HG02852 (cell line): ENCODE data around the gene LEF1.

ENCODE experiments used
- ATAC-seq: cut with Tn5 transposase; IDR thresholded peaks from one replicate; pipeline ENCODE4 v1.9.1; 2021; ENCODE audit warnings: mild to moderate bottlenecking, moderate library complexity; ENCODE audit not compliant: unreplicated experiment

The LEF1 gene

DNA sequence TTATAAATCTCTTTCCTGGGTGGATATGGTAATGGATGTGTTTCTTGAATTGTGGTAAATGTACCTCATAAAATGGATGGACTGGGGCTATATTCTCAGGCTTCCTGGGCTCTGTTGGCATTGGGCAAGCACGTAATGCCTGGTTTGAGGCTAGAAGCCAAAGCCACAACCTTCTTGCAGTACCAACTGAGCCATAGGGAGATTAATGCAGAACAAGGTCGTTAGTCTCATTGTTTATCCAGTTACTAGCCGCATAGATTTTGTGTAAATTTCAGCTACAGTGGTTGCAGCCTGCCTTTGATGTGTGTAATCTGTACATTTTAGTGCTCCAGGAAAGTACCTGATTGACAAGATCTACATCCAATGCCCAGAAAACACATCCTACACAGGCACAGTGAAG lies 7.2 kb upstream of the LEF1 start:
- no peak for ATAC-seq

DNA sequence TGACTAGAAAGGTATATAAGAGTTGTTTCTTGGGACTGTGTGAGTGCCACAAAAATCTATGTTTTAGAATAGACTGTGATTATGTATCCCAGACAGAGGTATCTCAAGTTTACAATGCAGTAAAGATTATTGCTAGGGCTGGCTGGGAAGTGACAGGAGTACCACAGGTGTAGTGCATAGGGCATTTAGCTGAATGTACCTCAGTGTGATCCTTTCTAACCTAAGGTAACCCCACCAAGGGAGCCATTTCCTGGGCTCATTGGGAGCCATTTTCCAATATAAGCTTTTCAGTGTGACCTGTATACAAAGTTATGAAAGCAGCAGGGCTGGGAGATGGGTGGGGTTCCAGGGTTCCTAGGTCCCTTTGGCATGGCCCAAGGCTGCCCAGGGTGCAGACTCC lies 6.1 kb upstream of the LEF1 start:
- ATAC-seq: no peak

DNA sequence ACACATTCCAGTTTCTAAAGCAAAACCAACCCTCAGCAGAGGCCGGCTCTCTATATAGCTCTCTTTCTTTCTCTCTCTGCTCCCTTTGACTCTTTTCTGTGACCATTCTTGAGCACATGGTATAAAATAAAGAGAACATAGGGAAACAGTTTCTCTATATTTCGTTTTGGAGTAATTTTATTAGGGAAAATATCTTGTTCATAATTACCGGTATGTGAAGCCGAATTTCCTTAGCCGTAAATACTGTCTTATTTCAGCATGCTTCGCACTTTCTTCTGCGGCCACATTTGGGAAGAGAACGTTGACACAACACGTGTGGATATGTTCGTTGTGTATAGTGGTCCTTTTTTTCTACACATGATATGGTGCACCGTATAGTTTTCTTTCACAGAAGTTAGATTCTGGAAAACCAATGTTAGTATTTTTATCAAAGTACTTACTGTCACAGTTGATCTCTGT lies 4.9 kb upstream of the LEF1 start:
- no peak for ATAC-seq

DNA sequence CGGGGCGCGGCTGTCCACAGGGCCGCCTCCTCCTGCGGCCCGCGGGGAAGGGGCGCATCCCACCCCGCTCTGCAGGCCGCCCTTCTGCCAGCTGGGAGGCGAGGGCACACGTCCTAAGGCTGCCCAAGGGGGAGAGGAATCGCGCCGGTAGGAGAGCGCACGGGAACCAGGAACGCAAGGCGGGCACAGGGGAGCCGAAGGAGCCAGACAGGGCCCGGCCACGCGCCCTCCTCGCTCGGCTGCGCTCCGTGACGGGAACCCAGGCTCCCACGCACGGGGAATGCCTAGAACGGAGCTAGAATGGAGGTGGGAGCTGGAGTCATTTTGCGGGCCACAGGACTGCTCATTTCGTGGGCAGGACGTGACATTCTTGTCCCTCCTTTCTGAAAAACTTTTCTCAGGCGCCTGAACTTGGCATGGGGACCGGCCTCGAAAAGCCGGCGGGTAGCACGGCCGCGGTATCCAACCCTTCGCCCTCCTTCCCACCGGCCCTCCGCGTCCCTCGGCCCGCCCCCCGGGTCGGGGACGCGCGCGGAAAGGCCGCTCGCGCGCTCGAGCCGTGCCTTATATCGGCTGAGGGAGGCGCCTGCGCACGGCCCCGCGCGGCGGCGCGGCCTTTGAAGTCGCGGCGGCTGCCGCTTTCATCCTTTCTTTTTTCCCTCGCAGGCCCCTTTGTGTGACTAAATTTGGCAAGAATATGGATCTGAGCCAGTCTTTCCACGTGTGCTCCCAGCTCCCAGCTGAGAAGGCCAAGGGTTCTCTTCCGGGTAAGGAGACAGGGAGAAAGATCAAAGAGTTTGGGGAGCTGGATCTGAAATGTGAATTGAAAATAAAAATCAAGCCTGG lies 4.2 kb upstream of the LEF1 start:
- peak; percentile 34 for ATAC-seq

DNA sequence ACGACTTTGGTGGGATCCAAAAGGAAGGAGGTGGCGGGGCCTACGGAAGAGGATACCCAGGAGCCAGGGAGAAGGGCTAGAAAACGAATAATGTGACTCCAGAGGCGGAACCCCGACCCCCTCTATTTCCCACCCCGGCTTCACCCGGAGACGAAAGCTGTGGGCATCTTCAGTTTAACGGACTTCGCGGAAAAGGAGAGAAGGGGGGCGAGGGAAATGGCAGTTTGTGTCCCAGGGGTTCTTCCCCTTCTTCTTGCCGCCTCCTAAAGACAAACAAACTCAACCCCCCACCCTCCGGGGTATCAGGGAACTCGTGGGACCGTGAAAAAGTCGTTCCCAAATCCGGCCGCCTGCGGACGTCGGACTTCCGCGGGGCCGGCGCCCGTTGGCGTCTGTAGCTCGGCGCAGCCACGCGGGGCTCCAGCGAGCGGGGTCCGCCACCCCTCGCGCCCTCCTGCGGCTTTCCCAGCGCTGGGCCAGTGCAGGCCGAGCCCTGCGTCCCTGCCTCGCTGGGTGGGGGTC lies 3.6 kb upstream of the LEF1 start:
- peak; percentile 20 for ATAC-seq

DNA sequence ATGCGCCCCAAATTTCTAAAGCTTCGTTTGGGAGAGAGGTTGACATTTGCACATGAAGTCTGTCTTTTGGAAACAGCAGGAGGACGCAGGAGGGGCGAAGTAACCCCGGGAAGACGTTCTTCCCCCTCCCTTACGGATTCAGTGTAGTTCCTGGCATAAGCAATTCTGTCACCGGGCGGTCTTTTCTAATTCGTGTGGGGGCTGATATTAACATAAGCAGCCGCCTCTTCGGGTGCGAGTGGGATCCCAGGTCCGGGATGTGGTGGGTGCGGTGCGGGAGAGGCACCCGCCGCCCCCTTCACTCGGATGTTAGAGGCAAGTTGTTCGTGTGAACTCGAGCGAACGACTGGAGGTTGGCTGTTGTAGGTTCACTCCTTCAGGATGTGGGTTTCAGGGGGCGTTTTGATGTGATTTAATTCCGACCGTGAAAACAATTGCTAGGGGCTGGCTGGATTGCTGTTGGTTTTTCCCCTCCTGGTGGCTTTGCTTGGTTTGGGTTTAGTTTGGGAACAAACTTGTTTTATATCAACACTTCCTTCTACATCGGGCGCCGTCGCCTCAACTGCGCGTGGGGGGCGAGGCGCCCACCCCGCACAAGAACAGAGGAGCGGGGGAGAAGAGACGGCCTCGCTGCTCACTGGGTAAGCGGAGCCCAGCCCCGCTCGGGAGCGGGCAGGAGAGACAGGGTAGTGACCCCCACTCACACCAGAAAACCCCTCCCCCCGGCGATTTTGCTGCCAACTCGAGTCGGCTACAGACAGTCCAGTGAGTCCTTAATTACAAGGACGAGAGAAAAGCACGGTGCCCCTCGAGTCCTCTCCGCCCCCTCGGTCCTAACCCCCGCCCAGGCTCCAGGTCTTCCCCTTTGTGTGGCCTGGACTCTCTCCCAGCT lies 2.9 kb upstream of the LEF1 start:
- ATAC-seq: no peak

DNA sequence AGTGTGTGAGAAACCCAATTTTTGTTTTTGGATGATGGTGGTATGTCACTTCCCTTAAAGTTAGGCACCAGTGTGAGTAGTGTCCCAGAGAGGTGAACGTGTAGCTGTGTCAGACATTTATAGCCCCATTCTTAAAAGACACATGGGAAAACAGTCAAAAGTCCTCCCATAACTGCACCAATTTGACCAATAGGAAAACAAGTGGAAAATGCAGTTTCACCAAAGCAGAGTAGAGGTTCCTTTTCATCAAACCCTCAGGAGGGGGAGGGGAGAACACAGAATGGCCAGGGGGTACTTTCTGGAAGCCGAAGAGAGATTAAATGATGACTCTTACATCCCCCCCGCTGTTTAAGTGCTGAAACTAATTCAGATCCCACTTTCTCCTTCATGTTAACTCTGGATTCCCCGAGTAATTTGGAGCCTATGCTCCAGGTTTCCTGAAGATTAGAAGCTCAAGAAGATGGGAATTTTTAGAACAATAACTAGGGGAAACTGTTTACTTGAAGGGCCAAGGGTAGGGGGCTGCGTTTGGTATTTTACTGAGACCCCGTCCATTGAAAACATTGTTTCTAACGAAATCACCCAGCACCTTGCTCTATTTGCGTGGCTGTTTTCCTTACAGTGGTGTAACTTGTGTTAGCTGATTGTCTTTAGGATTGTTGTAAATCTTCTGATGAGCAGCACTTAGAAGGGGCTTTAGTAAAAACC lies 2.1 kb upstream of the LEF1 start:
- no peak for ATAC-seq

DNA sequence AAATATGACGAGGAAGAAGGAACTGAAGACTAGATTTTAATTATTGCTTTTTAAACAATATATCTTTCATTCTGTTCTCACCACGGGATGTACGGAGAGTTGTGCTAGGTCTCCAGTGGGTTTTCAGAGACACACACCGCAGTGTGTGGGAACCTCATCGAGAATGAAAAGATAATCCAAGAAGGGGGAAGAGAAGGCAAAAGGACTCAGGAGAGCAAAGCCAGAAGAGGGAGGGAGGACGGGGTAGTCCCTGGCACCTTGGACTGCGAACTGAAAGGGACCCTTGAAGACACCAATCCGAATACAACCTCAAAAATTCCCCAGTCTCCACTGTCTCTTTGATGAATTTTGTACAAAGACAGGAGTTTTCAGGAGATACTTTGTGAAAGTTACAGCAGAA lies 932 bp upstream of the LEF1 start:
- no peak for ATAC-seq

DNA sequence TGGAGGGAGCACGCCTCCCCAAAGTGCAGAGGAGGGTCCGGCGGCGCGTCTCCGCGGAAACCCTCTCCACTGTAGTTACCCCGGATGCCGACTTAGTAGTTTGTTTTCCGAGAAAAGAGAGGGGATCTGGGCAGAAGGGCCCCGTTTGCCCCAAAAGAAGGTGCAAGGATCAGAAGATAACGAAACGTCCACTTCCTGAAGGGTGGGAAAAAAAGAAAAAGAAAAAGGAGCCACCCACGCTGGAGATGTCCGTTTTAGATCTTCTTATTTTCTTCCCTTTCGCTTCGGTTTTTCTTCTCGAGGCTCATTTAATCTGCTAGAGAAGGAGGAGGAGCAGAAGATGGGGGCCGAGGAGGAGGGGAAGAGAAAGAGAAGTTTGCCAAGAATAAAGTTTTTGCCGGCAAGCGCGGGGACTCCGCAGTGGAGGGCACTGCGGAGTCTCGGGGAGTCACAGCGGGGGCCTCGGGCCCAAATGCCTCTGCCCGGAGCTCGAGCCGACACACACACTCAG lies 517 bp downstream of the LEF1 start:
- peak; percentile 2 for ATAC-seq

DNA sequence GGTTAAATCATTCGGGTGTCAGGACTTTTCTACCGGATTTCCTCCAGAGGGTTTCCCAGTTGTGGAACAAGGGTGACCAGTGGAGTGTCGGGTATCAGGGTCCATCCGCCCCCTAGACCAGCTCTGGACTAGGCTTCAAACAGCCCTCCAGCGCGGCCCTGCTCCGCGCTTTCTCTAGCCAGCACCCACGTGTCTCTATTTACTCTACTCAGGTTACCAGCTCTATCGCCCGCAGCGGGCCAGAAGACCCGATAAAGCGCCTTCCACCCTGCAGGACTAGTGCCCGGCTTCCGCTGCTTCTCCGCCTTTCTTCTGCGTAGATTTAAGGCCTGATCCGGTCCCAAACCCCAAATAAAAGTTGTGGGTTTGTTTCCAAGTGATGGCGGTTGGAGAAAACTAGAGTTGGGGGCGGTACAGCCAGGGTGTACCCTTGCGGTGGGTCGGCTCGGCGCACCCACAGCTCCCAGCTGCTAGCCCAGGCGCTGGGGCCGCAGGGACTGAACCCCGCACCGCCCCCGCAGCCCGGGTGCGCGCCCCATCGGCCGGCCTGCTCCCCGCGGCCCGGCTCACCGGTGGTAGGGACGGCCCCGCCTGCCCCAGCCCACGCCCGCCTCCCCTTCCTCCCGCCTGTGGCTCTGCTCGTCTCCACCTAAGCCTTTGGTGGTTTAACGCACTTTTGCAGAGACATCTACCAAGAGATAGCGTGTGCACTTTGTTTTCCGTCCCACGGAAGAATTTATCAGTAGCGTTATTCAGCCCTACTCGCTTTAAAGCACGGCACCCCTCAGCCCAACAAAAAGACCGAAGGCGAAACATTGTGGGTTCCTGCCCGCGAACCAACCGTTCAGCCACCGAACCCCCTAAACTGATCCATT lies 2.1 kb downstream of the LEF1 start:
- ATAC-seq: peak; percentile 31

DNA sequence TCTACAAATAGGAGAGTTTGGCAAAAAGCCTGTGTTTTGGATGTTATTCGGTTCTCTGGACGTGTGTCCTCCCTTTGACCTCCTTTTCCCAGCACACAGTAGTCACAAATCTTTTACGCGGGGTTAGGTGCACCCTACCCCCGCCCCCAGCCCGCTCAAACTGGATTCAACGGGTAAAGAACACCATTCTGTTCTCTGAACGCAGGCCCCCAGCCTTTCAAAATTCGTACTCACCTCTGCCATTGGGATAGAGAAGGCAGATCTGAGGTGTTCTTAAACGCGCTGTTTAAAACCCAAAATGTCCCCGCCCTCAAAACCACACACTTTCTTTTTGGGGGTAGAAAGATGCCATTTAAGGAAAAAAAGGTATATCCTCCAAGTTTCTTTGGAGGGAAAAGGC lies 2.7 kb downstream of the LEF1 start:
- no peak for ATAC-seq

DNA sequence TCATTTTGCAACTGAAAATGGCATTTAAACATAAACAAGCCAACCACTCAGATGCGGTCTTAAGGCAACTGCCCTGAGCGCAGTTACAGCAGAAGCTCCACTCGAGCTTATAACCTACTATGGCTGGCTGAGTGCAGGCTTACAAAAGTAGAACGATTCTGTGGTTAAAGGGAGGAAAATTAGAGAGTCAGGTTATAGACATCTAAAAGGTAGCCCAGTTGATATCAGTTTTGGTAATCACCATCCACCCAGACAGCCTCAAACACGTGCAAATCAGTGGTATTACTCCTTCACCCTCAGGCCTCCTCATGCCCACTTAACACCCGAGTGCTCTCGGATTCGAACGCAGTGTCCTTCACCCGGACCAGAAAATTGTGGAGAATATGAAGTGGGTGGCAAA lies 3.1 kb downstream of the LEF1 start:
- ATAC-seq: no peak

DNA sequence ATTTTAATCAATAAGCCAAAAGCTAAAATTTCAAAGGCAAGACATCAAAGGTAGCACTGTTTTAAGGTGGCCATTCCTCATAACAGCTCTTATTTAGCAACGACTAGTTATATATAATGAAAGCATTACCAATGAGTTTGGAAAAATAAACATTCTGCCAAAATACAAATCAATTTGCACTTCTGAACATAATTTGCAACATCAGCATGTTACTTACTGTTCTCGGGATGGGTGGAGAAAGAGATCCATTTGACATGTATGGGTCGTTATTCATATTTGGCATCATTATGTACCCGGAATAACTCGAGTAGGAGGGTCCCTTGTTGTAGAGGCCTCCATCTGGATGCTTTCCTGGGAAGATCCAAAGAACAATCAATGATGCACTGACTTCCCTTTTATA lies 5.4 kb downstream of the LEF1 start:
- ATAC-seq: no peak

DNA sequence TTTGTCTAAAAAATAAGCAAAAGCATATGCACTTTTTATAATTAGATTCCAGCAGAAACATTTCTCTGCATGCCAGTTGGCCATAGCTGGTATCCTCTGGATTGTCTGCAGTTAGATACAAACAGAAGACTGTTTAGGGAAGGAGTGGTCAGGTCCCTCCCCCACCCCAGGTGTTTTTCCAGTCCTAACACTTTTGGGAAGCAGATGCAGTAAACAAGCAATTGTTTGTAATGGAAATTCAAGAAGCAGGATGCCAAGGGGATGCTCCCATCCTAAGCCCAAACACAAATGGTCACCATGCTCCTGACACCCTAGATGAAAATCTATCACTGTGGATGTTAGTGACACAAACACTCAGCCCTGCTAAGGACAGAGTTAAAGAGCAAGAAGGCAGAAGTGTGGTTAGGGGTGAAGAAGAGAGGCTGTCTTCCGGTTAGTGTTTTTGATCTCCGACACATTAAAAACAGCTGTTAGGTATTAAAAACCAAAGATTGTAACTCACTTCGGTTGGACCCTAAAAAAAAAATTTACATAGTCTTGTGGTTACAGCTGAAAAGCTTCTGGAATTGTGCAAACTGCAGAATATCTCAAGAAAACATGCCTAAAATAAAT lies 7.9 kb downstream of the LEF1 start:
- ATAC-seq: no peak

DNA sequence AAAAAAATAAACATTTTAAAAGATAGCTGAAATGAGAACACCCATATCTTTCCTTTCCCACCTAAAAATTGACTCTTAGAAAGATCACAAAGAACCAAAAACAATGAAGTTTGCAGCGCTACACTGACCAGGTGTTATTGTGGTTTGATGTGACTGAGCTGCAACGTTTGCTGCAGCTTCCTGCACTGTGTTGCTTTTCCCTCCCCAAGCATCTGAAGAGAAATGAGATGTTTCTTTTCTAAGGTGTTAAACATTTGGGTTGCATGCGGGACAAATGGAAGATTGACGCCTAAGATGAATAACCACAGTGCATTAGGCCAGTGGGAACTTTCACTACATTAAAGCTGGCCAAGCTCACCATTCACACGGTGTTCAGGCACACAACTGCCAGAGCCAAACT lies 8.9 kb downstream of the LEF1 start:
- ATAC-seq: no peak

DNA sequence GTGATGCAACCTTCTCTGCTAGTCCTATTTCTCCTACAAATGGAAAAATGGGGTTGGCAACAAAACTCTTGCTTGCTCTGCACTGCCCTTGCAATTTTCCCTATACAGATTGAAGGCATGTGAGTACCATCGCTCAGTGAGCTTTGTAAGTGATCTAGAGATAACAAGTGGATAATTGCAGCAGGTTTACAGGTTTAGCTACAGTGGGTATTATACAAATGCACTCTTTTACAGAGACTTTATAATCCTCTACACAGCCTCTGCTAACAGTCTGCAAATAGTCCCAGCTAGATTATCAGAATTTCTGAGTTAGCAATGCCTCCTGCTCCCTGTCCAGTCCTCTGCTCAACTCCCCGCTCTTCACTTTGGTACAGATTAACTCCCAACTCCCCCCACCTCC lies 11.1 kb downstream of the LEF1 start:
- ATAC-seq: no peak

DNA sequence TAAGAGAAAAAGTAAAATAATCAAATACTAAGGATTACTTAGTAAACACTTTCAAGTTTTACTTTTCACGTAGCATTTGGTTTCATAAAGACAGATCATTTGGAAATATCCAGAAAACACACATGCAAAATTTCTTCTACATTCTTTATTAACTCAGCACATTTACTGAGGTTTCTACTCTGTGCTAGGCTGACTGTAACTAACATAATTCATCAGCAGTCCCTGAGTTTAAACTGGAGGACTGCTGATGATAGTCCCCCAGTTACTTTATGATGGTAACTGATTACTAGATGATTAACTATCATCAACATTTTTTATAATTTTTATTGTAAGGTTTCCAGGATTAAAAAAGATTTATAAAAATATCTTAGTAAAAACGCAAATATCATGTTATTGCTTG lies 12.3 kb downstream of the LEF1 start:
- ATAC-seq: no peak

DNA sequence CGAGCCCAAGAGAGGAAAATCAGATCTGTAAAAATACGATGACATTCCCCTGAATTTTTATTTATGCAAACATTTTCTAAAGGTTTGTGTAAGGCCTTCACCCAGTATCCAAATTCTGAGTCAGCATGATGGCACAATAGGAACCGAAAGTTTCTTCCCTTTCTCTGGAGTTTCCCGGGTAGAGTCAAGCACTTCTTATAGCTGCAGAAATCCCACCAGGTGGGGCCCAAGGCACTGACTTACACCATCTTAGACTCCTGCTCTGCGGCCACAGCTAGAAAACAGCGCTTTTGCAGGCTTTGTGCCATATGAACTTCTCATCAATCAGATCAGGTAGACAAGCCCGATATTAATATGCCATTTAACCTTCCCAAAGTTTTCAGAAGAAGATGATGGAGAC lies 13.4 kb downstream of the LEF1 start:
- ATAC-seq: no peak

DNA sequence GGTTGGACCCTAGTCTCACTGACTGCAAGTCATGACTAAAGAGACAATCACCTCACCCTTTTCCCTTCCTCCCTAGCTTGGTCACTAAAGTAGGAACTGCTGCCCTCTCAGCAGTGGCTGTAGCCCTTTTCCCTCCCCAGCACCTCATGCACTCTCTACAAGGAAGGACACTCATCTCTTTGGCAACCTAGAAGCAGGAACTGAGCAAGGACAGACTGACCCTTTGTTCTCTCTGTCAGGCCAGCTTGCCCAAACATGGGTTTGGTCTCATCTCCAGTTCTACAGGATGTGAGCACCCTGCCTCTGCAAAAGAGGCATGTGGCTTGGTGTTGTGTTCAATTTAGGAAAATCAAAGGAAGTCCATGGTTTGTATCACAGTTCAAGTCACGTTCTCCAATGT lies 15.8 kb downstream of the LEF1 start:
- ATAC-seq: no peak
